WERI-Rb-1 (cell line): ENCODE data around the gene PLEKHG4B.

Source experiments
- DNase-seq: peaks from one replicate; pipeline ENCODE4 v3.0.0-alpha.2; 2020
- H3K27ac ChIP-seq: fragments of 250-450 bp; sonication (Bioruptor Pico); 2 replicates; pipeline ENCODE4 v1.5.1; 2020; ENCODE audit warnings: mild to moderate bottlenecking, moderate library complexity
- H3K27me3 ChIP-seq: fragments of 250-450 bp; sonication (Bioruptor Pico); 2 replicates; pipeline ENCODE4 v1.5.1; 2021; ENCODE audit warnings: mild to moderate bottlenecking, low read depth, moderate library complexity; ENCODE audit not compliant: insufficient read depth, severe bottlenecking
- H3K36me3 ChIP-seq: fragments of 250-450 bp; sonication (Bioruptor Pico); 2 replicates; pipeline ENCODE4 v1.5.1; 2020; ENCODE audit warnings: mild to moderate bottlenecking, moderate library complexity
- H3K4me3 ChIP-seq: 2 replicates; pipeline ENCODE4 v1.5.1; 2011; ENCODE audit warnings: low read depth, mild to moderate bottlenecking, control low read depth, low read length
- H3K9me3 ChIP-seq: fragments of 250-450 bp; sonication (Bioruptor Pico); 2 replicates; pipeline ENCODE4 v1.5.1; 2021; ENCODE audit warnings: mild to moderate bottlenecking, moderate library complexity; ENCODE audit not compliant: severe bottlenecking
- CTCF ChIP-seq: IDR thresholded peaks from 2 replicates; pipeline ENCODE4 v1.5.1; 2011; ENCODE audit warnings: low read depth, mild to moderate bottlenecking, control low read depth, inconsistent platforms, low read length

PLEKHG4B gene

GRCh38 chr5:169071-169727 lies 77.2 kb downstream of the PLEKHG4B start:
- Histone ChIP-seq H3K27me3 (no peaks in the 10 kb centered on the region), H3K36me3 (no peaks in the 10 kb centered on the region), H3K9me3 (no peaks in the 10 kb centered on the region), H3K4me3 (no peak overlapping the region), H3K27ac (no peak overlapping the region)
- peak; percentile 6 for DNase-seq
- TF ChIP-seq CTCF: no peak

GRCh38 chr5:169728-170094 lies 77.7 kb downstream of the PLEKHG4B start:
- Histone ChIP-seq H3K4me3 (no peak overlapping the region), H3K27me3 (no peaks in the 10 kb centered on the region), H3K36me3 (no peaks in the 10 kb centered on the region), H3K27ac (no peak overlapping the region), H3K9me3 (no peaks in the 10 kb centered on the region)
- DNase-seq: peak; percentile 8
- no peak for TF ChIP-seq CTCF

- H3K9me3 ChIP-seq: no peaks in the 10 kb centered on the region
- H3K4me3 ChIP-seq: no peak overlapping the region
- no peaks in the 10 kb centered on the region for H3K27me3 ChIP-seq
- peak; percentile 7 for DNase-seq
- H3K27ac ChIP-seq: no peak overlapping the region
- no peak for TF ChIP-seq CTCF
- H3K36me3 ChIP-seq: no peaks in the 10 kb centered on the region
Measured at GRCh38 chr5:170971-171800, 79.2 kb downstream of the PLEKHG4B start.

GRCh38 chr5:171801-172331 lies 79.9 kb downstream of the PLEKHG4B start:
- no peak overlapping the region for H3K4me3 ChIP-seq
- no peaks in the 10 kb centered on the region for H3K27me3 ChIP-seq
- TF ChIP-seq CTCF: no peak
- no peaks in the 10 kb centered on the region for H3K36me3 ChIP-seq
- H3K9me3 ChIP-seq: no peaks in the 10 kb centered on the region
- peak; percentile 7 for DNase-seq
- no peak overlapping the region for H3K27ac ChIP-seq

DNA sequence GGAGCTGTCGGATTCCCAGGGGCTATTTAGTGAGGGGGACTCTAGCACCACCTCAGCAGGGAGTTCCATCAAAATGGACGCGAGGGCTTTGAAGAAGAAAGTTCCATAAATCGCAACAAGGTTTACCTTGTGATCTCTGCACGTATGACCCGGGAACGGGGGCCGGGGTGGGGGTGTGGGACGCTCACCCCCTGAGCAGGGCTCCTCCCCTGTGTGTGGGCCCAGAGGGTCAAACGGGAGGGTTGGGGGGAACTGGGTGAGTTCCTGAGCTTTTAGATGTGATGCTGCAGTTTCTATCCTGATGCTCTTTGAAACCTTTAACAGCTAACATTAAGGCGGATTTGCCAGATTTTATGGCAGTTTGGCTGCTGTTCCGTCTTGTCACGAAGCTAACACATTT lies 80.5 kb downstream of the PLEKHG4B start:
- peak; percentile 4 for DNase-seq
- Histone ChIP-seq H3K9me3 (no peaks in the 10 kb centered on the region), H3K36me3 (no peaks in the 10 kb centered on the region), H3K4me3 (no peak overlapping the region), H3K27me3 (no peaks in the 10 kb centered on the region), H3K27ac (no peak overlapping the region)
- TF ChIP-seq CTCF: no peak
